VCaP (cell line): Measurements from ENCODE around the gene CDAN1.
"Not testable (repeated sequence)": the region's sequence is repeated elsewhere in the genome, so short reads cannot be mapped to it uniquely, and the experiment has no call there.

Experiments
- H3K27ac ChIP-seq: fragments of 450-650 bp; 2 replicates; pipeline ENCODE4 v1.5.1; 2017
- TF ChIP-seq, protein P1 (sequence below): fragments of 450-650 bp; conservative IDR thresholded peaks from 2 replicates; pipeline ENCODE4 v1.5.1; 2017; ENCODE audit warnings: mild to moderate bottlenecking, moderate library complexity

CDAN1 gene

DNA sequence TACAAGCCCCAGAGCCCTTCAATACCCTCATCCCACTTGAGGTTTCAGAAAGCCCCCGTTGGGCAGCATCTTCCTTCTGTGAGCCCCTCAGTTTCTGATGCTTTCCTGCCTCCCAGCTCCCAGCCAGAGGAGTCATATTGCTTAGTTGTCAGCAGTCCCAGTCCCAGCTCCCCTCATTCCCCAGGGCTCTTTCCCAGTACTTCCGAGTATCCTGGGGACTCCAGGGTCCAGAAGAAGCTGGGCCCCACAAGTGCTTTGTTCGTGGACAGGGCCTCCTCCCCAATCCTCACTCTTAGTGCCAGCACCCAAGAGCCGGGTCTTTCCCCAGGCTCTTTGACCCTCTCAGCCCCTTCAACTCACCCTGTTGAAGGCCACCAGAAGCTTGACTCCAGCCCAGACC lies 43.9 kb downstream of the CDAN1 start:
- H3K27ac ChIP-seq: no peak overlapping the region
- TF ChIP-seq, protein P1, sequence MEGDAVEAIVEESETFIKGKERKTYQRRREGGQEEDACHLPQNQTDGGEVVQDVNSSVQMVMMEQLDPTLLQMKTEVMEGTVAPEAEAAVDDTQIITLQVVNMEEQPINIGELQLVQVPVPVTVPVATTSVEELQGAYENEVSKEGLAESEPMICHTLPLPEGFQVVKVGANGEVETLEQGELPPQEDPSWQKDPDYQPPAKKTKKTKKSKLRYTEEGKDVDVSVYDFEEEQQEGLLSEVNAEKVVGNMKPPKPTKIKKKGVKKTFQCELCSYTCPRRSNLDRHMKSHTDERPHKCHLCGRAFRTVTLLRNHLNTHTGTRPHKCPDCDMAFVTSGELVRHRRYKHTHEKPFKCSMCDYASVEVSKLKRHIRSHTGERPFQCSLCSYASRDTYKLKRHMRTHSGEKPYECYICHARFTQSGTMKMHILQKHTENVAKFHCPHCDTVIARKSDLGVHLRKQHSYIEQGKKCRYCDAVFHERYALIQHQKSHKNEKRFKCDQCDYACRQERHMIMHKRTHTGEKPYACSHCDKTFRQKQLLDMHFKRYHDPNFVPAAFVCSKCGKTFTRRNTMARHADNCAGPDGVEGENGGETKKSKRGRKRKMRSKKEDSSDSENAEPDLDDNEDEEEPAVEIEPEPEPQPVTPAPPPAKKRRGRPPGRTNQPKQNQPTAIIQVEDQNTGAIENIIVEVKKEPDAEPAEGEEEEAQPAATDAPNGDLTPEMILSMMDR: no peak

- TF ChIP-seq, protein P1: no peak
- no peak overlapping the region for H3K27ac ChIP-seq
Measured at GRCh38 chr15:42692536-42692935, 44.4 kb downstream of the CDAN1 start.

DNA sequence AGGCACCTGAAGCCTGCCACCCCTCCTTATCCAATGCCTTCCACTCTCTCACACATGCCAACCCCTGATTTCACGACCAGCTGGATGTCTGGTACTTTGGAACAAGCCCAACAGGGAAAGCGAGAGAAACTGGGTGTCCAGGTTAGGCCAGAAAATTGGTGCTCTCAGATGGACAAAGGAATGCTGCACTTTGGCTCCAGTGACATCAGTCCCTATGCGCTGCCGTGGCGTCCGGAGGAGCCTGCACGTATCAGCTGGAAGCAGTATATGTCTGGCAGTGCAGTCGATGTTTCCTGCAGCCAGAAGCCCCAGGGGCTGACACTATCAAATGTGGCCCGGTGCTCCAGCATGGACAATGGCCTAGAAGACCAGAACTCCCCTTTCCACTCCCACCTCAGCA lies 45.2 kb downstream of the CDAN1 start:
- no peak overlapping the region for H3K27ac ChIP-seq
- TF ChIP-seq, protein P1: no peak

GRCh38 chr15:42691308-42691707 lies 45.6 kb downstream of the CDAN1 start:
- no peak overlapping the region for H3K27ac ChIP-seq
- TF ChIP-seq, protein P1: no peak

- H3K27ac ChIP-seq: no peak overlapping the region
- TF ChIP-seq, protein P1: no peak
Measured at GRCh38 chr15:42688301-42688700, 48.6 kb downstream of the CDAN1 start.

GRCh38 chr15:42687740-42688139 lies 49.2 kb downstream of the CDAN1 start:
- H3K27ac ChIP-seq: no peak overlapping the region
- TF ChIP-seq, protein P1: no peak

DNA sequence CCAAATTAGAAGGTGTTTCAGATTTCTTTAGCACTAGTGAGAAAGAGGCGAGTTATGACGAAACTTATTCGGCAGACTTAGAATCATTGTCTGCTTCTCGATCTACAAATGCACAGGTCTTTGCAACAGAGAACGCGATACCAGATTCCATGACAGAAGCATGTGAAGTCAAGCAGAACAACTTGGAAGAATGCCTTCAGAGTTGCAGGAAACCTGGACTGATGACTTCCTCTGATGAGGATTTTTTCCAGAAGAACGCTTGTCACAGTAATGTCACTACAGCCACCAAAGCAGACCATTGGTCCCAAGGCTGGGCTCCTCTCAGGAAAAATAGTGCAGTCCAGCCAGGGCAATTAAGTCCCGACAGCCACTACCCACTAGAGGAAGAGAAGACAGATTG lies 50.6 kb downstream of the CDAN1 start:
- no peak overlapping the region for H3K27ac ChIP-seq
- TF ChIP-seq, protein P1: no peak

DNA sequence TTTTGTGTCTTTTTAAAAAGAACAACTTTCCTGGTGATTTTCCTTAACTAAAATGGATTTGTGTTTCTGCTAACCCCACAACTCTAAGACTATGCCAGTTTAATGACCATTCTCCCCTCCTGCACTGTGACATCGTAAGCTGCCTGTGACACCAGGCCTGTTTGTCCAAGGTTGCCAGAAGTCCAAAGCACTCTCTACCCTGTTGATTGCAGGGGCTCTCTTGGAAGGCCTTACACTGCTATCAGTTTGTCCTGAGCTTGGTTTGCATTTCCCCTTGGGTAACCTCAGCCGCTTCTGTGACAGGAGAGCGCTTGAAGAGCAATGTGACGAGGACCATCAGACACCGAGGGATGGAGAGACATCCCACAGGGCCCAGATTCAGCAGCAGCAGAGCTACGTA lies 55.8 kb downstream of the CDAN1 start:
- TF ChIP-seq, protein P1: no peak
- H3K27ac ChIP-seq: no peak overlapping the region

DNA sequence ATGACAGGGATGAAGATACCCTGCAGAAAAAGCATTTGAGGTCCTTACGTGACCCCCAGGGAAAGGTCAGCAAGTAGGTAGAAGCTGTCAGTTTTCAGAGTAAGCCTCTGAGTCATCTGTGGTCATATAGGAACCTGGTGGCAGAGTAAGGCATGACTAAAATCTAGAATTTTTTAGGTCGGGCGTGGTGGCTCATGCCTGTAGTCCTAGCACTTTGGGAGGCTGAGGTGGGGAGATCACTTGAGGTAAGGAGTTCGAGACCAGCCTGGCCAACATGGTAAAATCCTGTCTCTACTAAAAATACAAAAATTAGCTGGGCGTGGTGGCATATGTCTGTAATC lies 56.8 kb downstream of the CDAN1 start:
- H3K27ac ChIP-seq: not testable (repeated sequence)
